Femur (tissue), 1 donor: Measurements from ENCODE around the gene NTN5.
"Not testable (repeated sequence)": the region's sequence is repeated elsewhere in the genome, so short reads cannot be mapped to it uniquely, and the experiment has no call there.

Experiments
- DNase-seq: peaks from one replicate; pipeline ENCODE4 v3.0.0-alpha.2; 2017

The NTN5 gene

DNA sequence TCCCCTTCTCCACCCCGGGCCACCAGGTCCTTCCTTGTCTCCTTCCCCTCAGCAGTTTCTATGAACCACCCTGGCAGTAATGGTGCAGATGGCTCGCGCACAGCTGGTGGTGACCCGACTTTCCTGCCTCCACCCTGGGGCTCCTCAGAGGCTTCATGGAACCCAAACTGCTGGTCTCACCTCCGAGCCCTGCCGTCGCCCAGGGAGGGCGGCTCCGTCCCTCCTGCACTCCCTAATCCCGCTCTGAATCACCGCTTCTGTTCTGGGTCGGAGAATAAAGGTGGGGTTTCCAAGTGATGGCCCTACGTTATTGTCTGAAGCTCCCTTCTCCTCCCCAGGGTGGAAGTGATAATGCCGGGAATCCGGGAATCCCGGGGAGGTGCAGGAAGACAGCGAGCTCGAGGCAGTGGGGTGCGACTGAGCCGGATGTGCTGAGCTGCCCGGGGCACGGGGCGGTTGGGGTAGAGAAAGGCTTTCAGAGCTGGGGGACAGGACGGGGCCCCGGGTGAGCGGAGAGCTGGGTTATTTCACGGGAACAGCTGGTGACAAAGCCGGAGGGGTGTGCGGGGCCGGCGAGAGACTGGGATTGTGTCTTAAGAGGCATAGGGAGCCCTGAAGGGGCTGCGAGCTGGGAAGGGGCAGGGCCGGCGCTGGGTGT is 23.7 kb upstream of the NTN5 start:
- no peak for DNase-seq

DNA sequence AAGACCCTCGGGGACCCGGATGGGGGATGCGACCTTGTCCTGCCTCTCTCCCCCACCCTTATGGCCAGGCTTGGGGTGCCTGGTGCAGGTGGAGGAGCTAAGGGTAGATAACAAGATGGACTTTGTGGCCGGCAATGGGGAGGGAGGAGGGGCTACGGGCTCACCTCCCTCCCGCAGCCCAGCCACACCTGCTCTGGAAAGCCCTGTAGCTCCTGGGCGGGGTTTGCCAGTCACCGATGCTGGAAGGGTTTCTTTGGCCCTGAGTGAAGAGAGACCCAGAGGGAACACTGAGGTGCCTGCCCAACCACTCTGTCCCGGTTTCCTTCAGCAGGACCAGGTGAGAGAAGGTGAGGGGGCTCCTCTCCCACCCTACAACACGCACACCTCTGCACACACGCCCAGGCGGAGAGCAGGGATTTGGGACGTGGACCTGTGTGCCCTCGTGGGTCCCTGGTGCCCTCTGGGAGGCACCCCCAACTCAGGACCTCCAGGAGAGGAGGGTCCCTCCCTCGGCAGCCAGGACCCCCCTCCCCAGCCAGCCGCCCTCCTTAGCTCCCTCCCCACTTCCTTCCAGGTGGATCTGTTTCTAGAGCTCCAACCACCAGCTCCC is 23.0 kb upstream of the NTN5 start, which contains the start of gene FUT2:
FUT2 (plus strand) TSS at position 229 of the 610 bp plus-strand sequence. CDS start 6,986 bp downstream, outside the sequence.
- DNase-seq, result no peak

DNA sequence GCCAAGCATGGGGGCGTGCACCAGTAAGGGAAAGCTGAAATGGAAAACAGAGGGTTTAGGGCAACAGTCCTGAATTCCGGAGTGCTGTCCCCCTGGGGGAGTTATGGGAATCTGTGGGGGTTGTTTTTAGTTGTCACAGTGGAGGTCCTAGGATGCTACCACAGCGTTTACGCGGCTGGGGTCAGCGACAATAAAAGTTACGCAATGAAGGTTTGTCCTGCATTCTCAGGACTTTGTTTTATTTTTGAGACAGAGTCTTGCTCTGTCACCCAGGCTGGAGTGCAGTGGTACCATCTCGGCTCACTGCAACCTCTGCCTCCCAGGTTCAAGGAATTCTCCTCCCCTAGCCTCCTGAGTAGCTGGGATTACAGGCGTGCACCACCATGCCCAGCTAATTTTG is 20.8 kb upstream of the NTN5 start:
- DNase-seq, result not testable (repeated sequence)

DNA sequence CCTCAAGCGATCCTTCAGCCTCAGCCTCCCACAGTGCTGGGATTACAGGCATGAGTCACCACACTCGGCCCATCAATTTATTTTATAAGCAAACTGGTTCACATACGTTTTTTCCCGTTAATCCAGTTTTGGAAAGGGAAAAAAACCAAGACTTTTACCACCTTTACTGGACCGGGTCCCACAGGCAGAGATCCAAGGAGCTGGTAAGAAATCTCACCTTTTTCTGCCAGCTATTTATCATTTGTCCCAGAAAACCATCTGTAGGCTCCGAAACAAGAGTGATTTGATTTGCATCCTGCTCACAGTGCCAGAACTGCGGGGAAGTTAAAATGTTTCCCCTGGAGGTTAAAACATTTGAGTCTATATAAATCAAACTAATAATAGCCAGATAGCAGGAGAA is 16.6 kb upstream of the NTN5 start:
- DNase-seq, result no peak

DNA sequence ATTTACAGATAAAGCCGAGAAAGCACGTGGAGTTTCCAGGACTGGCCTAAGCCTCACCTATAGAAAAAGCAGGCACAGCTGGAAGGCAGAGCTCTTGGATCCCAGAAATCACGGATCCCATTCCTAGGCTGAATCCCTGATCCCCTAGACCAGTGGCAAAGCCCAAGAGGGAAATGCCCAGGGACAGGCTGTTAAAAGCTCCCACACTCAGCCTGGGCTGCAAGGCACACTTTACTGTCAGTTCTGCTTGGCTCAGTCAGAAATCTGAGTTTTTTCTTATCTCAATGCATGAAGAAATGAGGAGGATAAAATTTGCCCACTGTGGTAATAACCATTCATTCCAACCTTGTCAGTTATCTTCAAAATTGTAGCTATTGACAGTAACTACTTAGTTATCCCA is 15.0 kb upstream of the NTN5 start:
- no peak for DNase-seq

DNA sequence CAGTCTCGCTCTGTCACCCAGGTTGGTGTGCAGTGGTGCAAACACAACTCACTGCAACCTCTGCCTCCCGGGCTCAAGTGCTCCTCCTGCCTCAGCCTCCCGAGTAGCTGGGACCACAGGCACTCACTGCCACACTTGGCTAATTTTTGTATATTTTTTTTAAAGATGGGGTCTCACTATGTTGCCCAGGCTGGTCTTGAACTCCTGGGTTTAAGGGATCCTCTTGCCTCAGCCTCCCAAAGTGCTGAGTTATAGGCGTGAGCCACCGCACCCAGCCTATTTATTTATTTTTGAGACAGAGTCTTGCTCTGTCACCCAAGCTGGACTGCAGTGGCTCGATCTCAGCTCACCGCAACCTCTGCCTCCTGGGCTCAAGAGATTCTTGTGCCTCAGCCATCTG is 13.8 kb upstream of the NTN5 start:
- not testable (repeated sequence) for DNase-seq

DNA sequence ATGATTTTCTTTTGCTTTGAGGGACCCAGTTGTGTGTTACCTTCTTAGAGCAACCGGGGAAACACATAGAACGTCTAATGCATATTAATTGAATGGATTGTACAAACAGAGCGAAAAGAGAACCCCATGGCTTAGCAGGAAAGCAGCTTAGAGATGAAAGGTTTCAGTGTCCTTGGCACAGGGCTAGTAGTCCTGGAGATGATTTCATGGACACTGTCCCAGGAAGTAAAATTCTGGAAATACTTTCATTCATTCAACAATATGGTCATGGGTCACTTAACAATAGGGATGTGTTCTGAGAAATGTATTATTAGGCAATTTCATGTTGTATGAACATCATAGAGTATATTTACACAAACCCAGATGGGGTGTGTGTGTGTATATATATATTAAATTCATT is 13.3 kb upstream of the NTN5 start:
- DNase-seq, result no peak

DNA sequence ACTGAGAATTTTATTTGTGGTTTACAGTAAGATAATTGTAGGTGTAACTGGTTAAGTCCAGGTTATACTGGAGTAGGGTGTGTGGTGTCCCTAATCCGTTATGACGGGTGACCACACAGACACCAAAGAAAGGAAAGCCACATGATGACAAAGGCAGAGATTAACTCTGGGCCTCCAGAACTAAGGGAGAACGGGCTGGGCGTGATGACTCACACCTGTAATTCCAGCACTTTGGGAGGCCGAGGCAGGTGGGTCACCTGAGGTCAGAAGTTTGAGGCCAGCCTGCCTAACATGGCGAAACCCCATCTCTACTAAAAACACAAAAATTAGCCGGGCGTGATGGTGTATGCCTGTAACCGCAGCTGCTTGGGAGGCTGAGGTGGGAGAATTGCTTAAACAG is 12.8 kb upstream of the NTN5 start:
- DNase-seq, result no peak

DNA sequence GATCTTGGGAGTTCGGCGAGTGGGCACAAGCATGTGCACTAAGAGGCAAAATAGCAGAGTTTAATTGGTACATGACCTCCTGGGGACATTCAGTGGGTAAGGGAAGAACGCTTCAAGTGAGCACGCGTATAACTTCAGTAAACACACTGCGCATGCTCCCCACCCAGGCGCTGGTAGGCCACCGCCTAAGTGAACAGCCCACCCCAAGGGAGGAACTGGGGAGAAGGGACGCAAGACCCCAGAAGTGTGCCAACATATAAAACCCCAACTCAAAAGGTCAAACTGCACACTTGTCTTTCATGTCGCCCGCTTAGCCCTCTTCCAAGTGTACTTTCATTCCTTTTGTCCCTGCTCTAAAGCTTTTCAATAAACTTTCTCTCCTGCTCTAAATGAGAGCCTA is 10.5 kb upstream of the NTN5 start:
- DNase-seq, result peak; percentile 81

DNA sequence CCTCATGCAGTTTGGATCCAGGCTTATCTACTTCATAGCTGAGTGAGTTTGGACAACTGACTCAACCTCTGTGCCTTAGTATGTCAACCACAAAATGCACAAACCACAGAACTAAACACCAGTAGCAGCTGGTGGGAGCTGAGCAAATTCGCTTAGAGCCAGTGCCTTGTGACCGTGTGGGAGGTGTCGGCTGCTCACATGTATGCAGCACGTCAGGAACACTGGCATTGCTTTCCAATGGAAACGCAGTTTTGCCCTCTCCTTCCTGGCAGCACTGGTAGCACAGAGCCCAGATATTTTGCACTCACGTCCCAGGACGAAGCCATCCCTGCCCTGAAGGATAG is 8.3 kb upstream of the NTN5 start:
- DNase-seq, result no peak

DNA sequence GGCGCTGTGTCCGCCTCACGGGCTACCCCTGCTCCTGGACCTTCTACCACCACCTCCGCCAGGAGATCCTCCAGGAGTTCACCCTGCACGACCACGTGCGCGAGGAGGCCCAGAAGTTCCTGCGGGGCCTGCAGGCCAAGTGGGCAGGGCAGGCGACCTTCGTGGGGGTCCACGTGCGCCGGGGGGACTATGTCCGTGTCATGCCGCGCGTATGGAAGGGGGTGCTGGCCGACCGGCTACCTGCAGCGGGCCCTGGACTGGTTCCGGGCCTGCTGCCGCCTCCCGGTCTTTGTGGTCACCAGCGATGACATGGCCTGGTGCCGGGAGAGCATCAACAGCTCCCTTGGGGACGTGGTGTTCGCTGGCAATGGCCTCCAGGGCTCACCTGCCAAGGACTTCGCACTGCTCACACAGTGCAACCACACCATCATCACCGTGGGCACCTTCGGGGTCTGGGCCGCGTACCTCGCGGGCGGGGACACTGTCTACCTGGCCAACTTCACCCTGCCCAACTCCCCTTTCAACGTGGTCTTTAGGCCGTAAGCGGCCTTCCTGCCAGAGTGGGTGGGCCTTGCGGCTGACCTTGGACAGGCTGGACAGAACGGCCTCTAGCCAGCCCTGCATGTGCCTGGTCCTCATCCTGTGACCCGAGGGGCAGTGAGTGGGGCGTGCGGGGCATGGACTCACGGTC is 7.8 kb upstream of the NTN5 start:
- no peak for DNase-seq

DNA sequence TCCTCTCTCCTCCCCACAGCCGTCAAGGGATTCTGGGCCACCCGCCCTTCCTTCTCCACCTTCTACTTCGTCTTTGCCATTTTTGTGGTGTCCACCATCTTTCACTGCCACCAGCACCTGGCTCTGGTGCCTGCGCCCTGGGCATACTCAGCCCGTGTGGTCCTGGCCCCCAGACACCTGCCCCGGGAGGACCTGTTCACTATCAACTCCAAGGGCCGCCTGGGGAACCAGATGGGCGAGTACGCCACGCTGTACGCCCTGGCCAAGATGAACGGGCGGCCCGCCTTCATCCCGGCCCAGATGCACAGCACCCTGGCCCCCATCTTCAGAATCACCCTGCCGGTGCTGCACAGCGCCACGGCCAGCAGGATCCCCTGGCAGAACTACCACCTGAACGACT is 7.2 kb upstream of the NTN5 start:
- DNase-seq, result not testable (repeated sequence)

DNA sequence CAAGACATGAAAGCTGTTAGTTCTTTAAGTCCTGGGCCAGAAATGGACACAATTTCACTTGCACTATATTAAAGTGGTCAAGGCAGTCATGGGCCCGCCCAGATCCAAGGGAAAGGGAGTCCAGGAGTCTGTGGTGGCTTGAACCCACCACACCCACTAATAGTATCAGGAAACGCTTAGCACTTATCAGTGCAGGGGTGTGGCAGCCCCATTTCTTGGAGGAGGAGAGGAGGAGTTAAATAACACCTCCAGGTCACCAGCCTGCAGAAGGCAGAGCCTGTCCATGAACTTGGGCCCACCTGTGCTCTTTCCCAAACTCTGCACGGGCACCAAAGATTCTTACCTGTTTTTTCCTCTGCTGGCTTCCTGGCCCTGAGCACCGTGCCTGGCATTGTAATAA is 5.4 kb upstream of the NTN5 start:
- DNase-seq, result no peak

DNA sequence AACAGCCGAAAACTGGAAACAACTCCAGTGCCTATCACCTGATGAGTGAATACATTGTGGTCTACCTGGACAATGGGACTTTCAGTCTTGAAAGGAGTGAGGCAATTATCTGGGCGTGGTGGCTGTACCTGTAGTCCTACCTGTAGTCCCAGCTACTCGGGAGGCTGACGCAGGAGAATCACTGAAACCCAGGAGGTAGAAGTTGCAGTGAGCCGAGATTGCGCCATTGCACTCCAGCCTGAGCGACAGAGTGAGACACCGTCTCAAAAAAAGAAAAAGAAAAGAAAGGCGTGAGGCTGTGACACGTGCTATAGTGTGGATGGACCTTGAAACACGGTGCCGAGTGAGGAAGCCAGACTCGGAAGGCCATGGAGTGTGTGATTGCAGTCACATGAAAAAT is 4.1 kb upstream of the NTN5 start:
- DNase-seq, result no peak

DNA sequence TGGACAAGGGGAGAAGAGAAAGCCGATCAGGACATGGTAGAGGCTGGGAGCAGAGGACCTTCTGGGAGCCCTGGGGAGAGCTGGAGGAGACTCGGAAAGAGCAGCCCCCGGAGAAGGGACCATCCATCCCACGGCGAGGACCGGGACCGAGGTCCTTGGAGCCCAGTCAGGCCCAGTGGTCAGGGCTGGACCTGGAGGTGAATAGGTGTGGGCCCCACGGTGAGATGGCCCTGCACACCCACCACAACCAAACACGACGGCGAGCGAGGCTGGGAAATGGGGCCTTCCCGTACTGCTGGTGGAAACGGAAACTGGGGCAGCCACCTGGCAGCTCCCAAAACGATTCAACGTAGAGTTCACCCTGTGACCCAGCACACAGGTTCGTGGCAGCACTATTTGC is 3.7 kb upstream of the NTN5 start:
- DNase-seq, result no peak

DNA sequence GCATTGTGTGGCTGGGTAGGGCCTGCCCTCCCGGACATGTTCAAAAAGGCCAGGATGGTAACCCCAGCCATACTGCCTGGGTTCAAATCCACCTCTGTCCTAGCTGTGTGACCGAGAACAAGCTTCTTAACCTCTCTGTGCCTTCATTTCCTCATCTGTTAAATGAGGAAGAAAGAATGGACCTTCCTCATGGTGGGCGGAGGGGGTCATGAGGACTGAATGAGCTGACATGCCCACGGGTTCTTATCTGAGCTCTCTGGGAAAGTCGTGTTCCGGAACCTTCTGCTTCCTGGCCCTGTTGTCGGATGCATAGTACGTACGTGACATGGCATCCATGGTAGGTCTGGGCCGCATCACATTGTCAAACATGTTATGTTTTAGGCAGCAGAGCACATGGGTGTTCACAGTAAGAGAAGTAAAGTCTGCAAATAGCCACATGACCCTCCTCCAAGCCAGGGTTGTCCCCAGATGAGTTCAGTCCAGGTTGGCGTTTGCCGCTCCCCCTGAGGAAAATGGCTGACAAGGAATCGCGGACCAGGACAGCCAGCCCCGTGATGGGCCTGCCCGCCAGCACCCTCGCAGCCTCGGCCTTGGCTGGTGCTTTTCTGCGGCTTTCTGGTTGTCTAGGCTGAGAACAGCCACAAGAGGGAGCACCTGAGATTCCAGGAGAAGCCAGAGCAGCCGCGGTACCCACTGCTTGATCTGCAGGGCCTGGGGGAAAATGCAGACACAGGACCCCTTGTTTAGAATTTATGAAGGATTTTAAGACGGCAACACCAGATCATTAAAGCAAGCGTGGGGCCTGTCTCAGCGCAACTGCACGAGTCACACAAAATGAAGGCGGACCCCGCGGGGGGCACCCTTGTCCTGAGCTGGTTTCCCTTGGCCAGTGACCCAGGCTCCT is 2.4 kb upstream of the NTN5 start:
- DNase-seq, result peak; percentile 88

DNA sequence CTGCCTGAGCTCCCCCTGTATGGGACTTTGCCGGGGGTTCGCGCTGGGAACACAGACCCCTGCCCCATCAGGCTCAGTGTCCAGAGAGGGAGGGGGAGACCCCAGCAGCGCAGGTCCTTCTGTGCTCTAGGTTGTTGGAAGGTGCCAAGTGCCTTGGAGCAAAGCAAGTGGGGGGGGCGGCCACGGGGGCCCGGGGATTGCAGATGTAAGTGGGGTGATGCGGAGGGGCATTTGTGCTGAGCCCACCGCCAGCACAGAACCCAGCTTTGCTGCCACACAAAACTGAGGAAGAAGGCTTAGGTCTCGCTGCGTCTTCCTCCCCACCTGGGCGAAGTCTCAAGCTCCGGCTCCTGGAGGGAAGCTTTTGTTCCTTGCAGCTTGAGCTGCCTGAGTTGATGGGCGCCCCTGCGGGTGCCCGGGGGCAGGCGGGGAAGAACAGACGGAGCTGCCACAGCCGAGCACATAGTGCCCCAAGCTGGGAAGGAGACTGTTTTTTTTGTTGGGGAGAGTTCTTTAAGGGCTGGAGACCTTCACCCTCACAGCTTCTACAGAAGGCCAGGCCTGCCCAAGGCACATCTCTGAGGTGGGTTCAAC is 1.5 kb upstream of the NTN5 start:
- no peak for DNase-seq

DNA sequence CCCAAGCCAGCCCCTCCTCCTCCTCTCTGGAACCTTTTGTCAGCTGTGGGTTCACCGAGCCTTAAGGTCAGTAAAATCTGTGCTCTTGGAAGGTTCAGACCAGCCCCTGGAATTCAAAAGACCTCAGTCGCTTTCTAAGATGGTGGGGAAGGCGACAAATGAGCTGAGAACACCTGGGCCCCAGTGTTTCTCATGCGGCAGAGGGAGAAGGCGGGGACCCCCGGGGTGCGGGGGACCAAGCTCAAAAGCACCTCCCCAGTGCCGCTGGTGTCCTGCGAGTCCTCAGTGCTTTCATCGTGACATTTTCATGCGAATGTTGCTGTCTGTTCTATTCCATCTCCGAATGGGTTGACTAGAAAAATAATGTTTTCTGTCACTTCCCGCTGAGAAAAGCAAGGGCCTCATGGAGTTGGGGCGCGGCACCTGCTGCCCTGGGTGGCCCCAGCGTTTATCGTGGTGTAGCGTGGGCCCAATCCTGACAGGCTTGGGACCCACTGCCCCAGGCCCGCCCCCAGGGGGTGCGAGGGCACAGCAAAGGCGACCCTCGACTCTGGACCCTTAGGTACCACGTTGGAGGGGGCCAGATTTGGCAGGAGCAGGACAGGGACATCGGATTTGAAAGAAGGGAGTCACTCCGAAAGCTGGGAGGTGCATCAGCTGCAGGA is 751 bp upstream of the NTN5 start:
- DNase-seq, result no peak

DNA sequence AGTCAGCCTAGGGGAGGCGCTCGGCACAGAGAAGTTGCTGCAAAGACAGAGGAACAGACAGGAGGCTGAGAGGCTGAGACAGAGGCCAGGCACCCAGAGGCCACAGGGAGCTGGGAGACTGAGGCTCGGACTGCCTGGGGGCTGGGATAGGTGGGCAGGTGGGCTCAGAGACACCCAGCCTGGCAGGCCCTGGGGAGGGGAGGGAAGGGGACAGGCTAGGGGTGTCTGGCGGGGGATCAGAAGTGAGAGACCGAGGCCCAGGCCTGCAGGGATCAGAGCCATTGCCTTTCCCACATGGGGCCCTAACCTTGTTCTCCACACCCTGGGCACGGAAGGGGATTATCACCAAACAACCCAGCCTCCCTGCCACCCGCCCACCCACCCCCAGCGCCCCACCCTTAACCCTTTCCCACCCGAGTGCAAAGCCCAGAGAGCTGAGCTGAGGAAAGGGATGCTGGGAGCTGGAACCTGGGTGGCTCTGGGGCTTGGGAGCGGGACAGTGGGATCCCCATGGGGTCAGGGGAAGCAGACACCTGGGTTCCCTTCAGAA is 1.3 kb downstream of the NTN5 start:
- no peak for DNase-seq

DNA sequence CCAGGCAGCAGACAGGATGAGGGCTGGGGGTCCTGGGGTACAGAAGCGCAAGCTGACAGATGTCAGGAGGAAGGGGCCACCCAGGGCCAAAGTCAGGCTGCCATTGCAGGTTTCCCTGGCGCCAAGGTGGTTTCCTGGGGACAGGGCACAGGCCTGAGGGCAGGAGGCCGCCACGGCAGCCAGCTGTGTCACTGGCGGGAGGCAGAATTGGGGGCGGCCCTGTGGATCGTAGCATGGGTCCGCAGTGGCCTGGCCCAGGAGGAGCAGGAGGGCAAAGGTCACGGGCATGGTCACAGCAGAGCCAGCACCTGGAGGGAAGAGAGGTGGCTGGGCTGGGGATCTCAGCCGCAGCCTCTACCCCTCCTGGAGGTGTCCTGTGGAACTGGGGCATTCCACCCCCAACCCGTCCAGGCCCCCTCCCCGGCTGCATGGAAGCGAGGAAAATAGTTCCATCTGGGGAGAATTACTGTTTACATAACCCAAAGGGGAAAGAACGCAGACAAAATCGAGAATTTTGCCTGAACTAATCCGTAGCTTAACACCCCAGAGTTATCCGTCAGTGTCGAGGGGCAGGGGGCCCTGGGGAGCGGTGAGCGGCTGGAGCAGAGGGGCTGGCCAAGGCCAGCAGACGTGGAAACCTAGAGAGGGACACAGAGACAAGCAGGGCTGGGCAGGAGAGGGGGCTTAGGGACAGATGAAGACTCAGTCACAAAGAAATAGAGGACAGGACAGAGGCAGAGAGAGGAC is 1.9 kb downstream of the NTN5 start:
- DNase-seq, result no peak

DNA sequence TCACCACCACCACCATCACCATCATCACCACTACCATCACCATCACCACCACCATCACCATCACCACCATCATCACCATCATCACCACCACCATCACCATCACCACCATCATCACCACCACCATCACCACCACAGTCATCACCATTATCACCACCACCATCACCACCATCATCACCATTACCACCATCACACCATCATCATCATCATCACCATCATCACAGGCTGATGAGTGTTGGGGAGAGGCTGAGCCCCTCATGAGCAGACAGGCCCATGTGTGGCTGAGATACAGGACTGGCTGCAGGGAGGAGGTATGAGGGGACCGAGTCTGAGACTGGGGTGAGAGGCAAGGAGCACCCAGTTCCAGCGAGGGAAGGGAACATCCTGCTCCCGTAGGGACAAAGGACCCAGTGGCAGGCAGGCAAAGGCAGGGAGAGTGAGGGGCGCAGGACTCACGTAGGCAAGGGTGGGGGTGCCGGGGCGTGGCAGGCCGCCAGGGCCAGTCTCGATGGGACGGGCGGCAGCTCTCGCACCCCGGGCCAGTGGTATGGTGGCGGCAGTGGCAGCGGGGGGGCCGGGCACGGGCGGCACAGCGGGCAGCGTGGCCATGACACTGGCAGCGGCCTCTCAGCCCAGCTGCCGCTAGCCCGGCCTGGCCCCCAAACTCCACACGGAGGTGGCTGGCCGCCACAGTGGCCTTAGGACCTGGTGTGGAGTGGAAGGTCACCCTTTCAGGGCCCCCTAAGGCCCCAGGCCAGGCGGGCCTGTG is 2.7 kb downstream of the NTN5 start:
- no peak for DNase-seq
